ENCODE results near the gene GRN.

DNA sequence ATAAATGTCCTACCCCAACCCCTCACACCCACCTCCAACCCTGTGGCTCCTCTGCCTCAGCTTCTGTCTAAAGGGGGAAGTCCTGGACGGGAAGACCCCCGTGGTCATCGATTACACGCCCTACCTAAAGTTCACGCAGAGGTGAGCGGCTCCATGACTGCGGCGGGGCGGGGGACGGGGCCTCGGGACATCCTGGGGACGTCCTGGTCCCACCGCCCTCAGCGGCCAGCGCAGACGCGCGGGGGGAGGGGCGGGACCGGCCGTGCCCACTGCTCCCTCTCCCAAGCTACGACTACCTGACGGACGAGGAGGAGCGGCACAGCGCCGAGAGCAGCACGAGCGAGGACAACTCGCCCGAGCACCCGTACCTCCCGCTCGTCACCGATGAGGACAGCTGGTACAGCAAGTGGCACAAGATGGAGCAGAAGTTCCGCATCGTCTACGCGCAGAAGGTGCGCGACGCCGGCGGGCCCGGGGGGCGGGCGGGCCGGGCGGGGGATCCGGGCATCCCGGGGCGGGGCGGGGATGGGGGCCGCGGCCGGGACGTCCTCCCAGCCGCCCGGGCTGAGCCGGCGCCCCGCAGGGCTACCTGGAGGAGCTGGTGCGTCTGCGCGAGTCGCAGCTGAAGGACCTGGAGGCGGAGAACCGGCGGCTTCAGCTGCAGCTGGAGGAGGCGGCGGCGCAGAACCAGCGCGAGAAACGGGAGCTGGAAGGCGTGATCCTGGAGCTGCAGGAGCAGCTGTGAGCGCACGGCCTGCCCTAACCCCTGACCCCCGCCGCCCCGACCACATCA is 30.0 kb upstream of the GRN start:
- TF ChIP-seq, protein P1, sequence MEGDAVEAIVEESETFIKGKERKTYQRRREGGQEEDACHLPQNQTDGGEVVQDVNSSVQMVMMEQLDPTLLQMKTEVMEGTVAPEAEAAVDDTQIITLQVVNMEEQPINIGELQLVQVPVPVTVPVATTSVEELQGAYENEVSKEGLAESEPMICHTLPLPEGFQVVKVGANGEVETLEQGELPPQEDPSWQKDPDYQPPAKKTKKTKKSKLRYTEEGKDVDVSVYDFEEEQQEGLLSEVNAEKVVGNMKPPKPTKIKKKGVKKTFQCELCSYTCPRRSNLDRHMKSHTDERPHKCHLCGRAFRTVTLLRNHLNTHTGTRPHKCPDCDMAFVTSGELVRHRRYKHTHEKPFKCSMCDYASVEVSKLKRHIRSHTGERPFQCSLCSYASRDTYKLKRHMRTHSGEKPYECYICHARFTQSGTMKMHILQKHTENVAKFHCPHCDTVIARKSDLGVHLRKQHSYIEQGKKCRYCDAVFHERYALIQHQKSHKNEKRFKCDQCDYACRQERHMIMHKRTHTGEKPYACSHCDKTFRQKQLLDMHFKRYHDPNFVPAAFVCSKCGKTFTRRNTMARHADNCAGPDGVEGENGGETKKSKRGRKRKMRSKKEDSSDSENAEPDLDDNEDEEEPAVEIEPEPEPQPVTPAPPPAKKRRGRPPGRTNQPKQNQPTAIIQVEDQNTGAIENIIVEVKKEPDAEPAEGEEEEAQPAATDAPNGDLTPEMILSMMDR (IDR thresholded peaks at IDR 0.05): no peak
- TF ChIP-seq POLR2A (IDR thresholded peaks at IDR 0.05) (no peak), EP300 (IDR thresholded peaks at IDR 0.05) (no peak), POLR2AphosphoS5 (IDR thresholded peaks at IDR 0.05) (no peak)

All from suprapubic skin (tissue), 4 donors.